Endodermal cell (in vitro differentiated cells): ENCODE measurements around the gene PMEPA1. TPM values are rescaled to one million over a fixed set of nuclear protein-coding genes. Genes with fewer than 3 reads are reported as not detected.

Source experiments
- DNase-seq: peaks from one replicate; pipeline ENCODE4 v3.0.0-alpha.2; 2017
- H3K27ac ChIP-seq: 2 replicates; pipeline ENCODE4 v1.5.1; 2013; ENCODE audit warnings: mild to moderate bottlenecking, low read depth, low read length, moderate library complexity
- H3K27me3 ChIP-seq: 2 replicates; pipeline ENCODE4 v1.6.1; 2013; ENCODE audit warnings: mild to moderate bottlenecking, low read length, moderate library complexity; ENCODE audit not compliant: insufficient read depth, control insufficient read depth, poor library complexity, severe bottlenecking
- H3K36me3 ChIP-seq: 2 replicates; pipeline ENCODE4 v1.7.0; 2013; ENCODE audit warnings: mild to moderate bottlenecking, low read length, moderate library complexity; ENCODE audit not compliant: control insufficient read depth, insufficient read depth
- H3K4me1 ChIP-seq: one replicate; pipeline ENCODE4 v1.7.0; 2013; ENCODE audit warnings: low read length; ENCODE audit not compliant: control insufficient read depth, insufficient read depth
- H3K4me3 ChIP-seq: 2 replicates; pipeline ENCODE4 v1.5.1; 2013; ENCODE audit warnings: mild to moderate bottlenecking, low read length, moderate library complexity
- H3K9ac ChIP-seq: 2 replicates; pipeline ENCODE4 v1.6.1; 2013; ENCODE audit warnings: mild to moderate bottlenecking, low read length, moderate library complexity; ENCODE audit not compliant: poor library complexity, severe bottlenecking; ENCODE audit errors: extremely low read depth
- H3K9me3 ChIP-seq: 2 replicates; pipeline ENCODE4 v1.6.1; 2013; ENCODE audit warnings: mild to moderate bottlenecking, low read length, moderate library complexity; ENCODE audit not compliant: control insufficient read depth
- H3K27ac Mint-ChIP-seq: 2 replicates; pipeline ENCODE4 v1.8.0; 2020; ENCODE audit warnings: mixed read lengths
- H3K27me3 Mint-ChIP-seq: 2 replicates; pipeline ENCODE4 v1.8.0; 2021; ENCODE audit warnings: mild to moderate bottlenecking, mixed read lengths; ENCODE audit not compliant: insufficient read depth
- H3K36me3 Mint-ChIP-seq: 2 replicates; pipeline ENCODE4 v1.8.0; 2020; ENCODE audit warnings: low read depth, mixed read lengths
- H3K4me1 Mint-ChIP-seq: 2 replicates; pipeline ENCODE4 v1.8.0; 2020; ENCODE audit warnings: mixed read lengths
- H3K4me3 Mint-ChIP-seq: 2 replicates; pipeline ENCODE4 v1.8.0; 2020; ENCODE audit warnings: mild to moderate bottlenecking, moderate library complexity, mixed read lengths
- H3K9me3 Mint-ChIP-seq: 2 replicates; pipeline ENCODE4 v1.8.0; 2020; ENCODE audit warnings: mild to moderate bottlenecking, mixed read lengths
- WGBS, 2 experiments: methylation state at CpG; one replicate each; pipeline versions ENCODE4 v1.1.5 to v1.1.7; 2013; ENCODE audit warnings: missing lambda C conversion rate in 2 of 2, mixed read lengths in 1 of 2; ENCODE audit not compliant: insufficient coverage in 1 of 2, insufficient read length in 1 of 2; 5-methylcytosine and 5-hydroxymethylcytosine counted together
- total RNA-seq, 2 donors: library from RNA; stranded (reverse); fragmentation: NEBNext Ultra II Directional in 1 of 2; extraction: Animal tissue kit (Norgen Biotek cat#: 25700) in 1 of 2; gene quantifications; 2 replicates in 1 of 2; 3 replicates in 1 of 2; pipeline ENCODE4 v1.2.1, GENCODE V29; 2021
- TF ChIP-seq, protein P1 (sequence below): fragments of 200-600 bp; sonication (generic); conservative IDR thresholded peaks from 2 replicates; pipeline ENCODE4 v1.5.0; 2021; ENCODE audit warnings: antibody characterized with exemption, mild to moderate bottlenecking

PMEPA1 gene
- total RNA-seq, 2 donors from 2014 or later = 18.8 to 37.4 TPM

- peaks cover 37% of the 10 kb centered on the region for H3K36me3 Mint-ChIP-seq
- peaks cover 7% of the 10 kb centered on the region for H3K4me1 ChIP-seq
- no peaks in the 10 kb centered on the region for H3K9me3 ChIP-seq
- no peak overlapping the region for H3K9ac ChIP-seq
- H3K4me3 Mint-ChIP-seq = no peak overlapping the region
- WGBS, 2 experiments = 96 to 97% methylated on average over 11 to 14 of the region's 14 CpGs
- no peak overlapping the region for H3K27ac Mint-ChIP-seq
- DNase-seq = no peak
- TF ChIP-seq, protein P1, sequence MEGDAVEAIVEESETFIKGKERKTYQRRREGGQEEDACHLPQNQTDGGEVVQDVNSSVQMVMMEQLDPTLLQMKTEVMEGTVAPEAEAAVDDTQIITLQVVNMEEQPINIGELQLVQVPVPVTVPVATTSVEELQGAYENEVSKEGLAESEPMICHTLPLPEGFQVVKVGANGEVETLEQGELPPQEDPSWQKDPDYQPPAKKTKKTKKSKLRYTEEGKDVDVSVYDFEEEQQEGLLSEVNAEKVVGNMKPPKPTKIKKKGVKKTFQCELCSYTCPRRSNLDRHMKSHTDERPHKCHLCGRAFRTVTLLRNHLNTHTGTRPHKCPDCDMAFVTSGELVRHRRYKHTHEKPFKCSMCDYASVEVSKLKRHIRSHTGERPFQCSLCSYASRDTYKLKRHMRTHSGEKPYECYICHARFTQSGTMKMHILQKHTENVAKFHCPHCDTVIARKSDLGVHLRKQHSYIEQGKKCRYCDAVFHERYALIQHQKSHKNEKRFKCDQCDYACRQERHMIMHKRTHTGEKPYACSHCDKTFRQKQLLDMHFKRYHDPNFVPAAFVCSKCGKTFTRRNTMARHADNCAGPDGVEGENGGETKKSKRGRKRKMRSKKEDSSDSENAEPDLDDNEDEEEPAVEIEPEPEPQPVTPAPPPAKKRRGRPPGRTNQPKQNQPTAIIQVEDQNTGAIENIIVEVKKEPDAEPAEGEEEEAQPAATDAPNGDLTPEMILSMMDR = no peak
- no peak overlapping the region for H3K4me3 ChIP-seq
- H3K36me3 ChIP-seq = peaks cover 52% of the 10 kb centered on the region
- H3K27ac ChIP-seq = peak overlapping the region; percentile 7
- peaks cover 22% of the 10 kb centered on the region for H3K9me3 Mint-ChIP-seq
- peaks cover 20% of the 10 kb centered on the region for H3K4me1 Mint-ChIP-seq
- no peaks in the 10 kb centered on the region for H3K27me3 ChIP-seq
- H3K27me3 Mint-ChIP-seq = peaks cover 6% of the 10 kb centered on the region
Observed at GRCh38 chr20:57649617-57650015, 60.2 kb downstream of the PMEPA1 start.

- H3K9ac ChIP-seq = no peak overlapping the region
- H3K27me3 ChIP-seq = no peaks in the 10 kb centered on the region
- TF ChIP-seq, protein P1 = no peak
- H3K27ac ChIP-seq = peak overlapping the region; percentile 36
- 91 to 95% methylated on average over 6 to 15 of the region's 15 CpGs for WGBS, 2 experiments
- H3K27ac Mint-ChIP-seq = no peak overlapping the region
- H3K36me3 Mint-ChIP-seq = peaks cover 37% of the 10 kb centered on the region
- no peak for DNase-seq
- H3K4me1 ChIP-seq = peaks cover 7% of the 10 kb centered on the region
- peaks cover 48% of the 10 kb centered on the region for H3K36me3 ChIP-seq
- peaks cover 6% of the 10 kb centered on the region for H3K27me3 Mint-ChIP-seq
- H3K4me3 ChIP-seq = no peak overlapping the region
- no peak overlapping the region for H3K4me3 Mint-ChIP-seq
- peaks cover 17% of the 10 kb centered on the region for H3K4me1 Mint-ChIP-seq
- H3K9me3 ChIP-seq = no peaks in the 10 kb centered on the region
- peaks cover 27% of the 10 kb centered on the region for H3K9me3 Mint-ChIP-seq
Observed at GRCh38 chr20:57648878-57649616, 60.8 kb downstream of the PMEPA1 start.

DNA sequence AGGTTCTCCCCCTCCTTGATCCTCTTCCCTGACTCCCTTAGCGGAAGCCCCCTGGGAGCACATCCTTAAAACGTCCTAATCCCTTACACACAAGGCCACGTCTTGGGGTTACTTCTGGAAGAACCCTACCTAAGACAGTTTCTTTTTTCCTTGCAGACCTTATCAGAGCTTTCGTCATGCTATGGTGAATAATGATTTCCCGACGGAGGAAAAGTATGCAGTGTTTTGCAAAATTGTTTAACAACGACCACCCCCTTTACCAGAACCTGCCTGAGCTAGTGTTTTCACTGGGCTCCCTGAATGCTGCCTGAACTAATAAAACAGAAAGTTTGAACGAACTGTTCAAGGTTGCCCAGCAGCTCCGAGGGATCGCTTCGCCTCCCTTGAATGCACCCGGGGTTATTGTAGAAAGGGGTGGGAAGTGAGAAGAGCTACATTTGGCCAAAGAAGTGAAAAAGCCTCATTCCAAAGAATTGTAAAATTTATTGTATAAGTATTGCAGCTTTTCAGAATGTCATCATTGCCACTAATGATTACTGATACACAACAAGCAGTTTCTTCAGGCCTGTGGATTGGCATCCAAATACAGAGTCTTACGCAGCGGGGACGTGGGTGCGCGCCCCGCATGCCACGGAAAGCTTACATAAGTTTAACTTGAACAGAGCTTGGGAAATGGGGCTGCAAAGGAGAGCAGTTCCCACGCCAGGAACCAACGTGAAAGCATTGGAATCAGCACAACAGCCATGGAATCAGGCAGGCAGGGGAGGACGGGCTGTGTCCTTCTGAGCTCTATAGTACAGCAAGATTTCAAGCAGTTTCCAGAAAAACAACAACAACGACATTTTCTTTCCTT is 61.7 kb downstream of the PMEPA1 start:
- no peak overlapping the region for H3K4me3 ChIP-seq
- H3K9me3 Mint-ChIP-seq = peaks cover 35% of the 10 kb centered on the region
- DNase-seq = no peak
- H3K27ac ChIP-seq = no peak overlapping the region
- H3K9ac ChIP-seq = no peak overlapping the region
- H3K9me3 ChIP-seq = peaks cover 8% of the 10 kb centered on the region
- H3K36me3 Mint-ChIP-seq = peaks cover 34% of the 10 kb centered on the region
- H3K4me1 ChIP-seq = peaks cover 7% of the 10 kb centered on the region
- H3K27me3 Mint-ChIP-seq = peaks cover 6% of the 10 kb centered on the region
- H3K27me3 ChIP-seq = no peaks in the 10 kb centered on the region
- TF ChIP-seq, protein P1 = no peak
- peaks cover 17% of the 10 kb centered on the region for H3K4me1 Mint-ChIP-seq
- H3K27ac Mint-ChIP-seq = peak overlapping the region; percentile 53
- 92 to 96% methylated on average over 15 to 23 of the region's 23 CpGs for WGBS, 2 experiments
- peaks cover 39% of the 10 kb centered on the region for H3K36me3 ChIP-seq
- H3K4me3 Mint-ChIP-seq = no peak overlapping the region
